GM12878 (cell line): ENCODE data around the gene ATP5F1B. TPM values are rescaled to one million over a fixed set of nuclear protein-coding genes. Genes with fewer than 3 reads are reported as not detected.

Experiments used
- ATAC-seq: fragments of 200-7000 bp; cut with Tn5 transposase; 3 replicates; pipeline ENCODE4 v1.9.1; 2020; ENCODE audit warnings: mild to moderate bottlenecking, moderate library complexity
- BruUV-seq: library from RNA; stranded (reverse); fragments of 400-500 nt; replicated peaks from 2 replicates; lab custom pipeline; 2021; lab: Mats Ljungman, UMichigan
- CTCF ChIA-PET: fragments of 300-600 bp; sonication (Branson Sonifier 250); formaldehyde crosslinking; extraction: SDS; loops from one replicate; lab custom pipeline; 2021; ENCODE audit warnings: inconsistent platforms; lab: Yijun Ruan, JAX
- POLR2A ChIA-PET: fragments of 350-600 bp; formaldehyde crosslinking; extraction: SDS; loops from one replicate; lab custom pipeline; 2021; ENCODE audit warnings: inconsistent platforms; lab: Charles Lee
- RAD21 ChIA-PET: fragments of 300-600 bp; sonication (Branson Sonifier 250); formaldehyde crosslinking; loops from one replicate; lab custom pipeline; 2023; ENCODE audit warnings: antibody characterized with exemption; ENCODE audit not compliant: unreplicated experiment; lab: Charles Lee
- SMC1A ChIA-PET: fragments of 300-600 bp; sonication (Branson Sonifier 250); formaldehyde crosslinking; loops from one replicate; lab custom pipeline; 2023; ENCODE audit not compliant: unreplicated experiment, uncharacterized antibody; lab: Charles Lee
- DNase-seq: peaks from one replicate; pipeline ENCODE4 v3.0.0-alpha.2; 2011; ENCODE audit warnings: low read depth, low spot score
- FAIRE-seq: peaks from 3 replicates; lab custom pipeline; 2011; peaks lifted over from hg19 to GRCh38; lab: Jason Lieb, UNC
- H2AFZ ChIP-seq: 2 replicates; pipeline ENCODE4 v1.6.0; 2011; ENCODE audit warnings: low read depth, low read length, control low read depth; ENCODE audit not compliant: control insufficient read depth
- H3K27ac ChIP-seq: 2 replicates; pipeline ENCODE4 v1.5.1; 2011; ENCODE audit warnings: control low read depth; ENCODE audit not compliant: control insufficient read depth, insufficient read depth
- H3K27me3 ChIP-seq, 2 experiments: replicated peaks in 1 of 2; 2 replicates each; pipeline versions ENCODE4 v1.6.0 to v1.6.1; 2011; ENCODE audit warnings: low read length in 1 of 2; ENCODE audit not compliant: control insufficient read depth in 2 of 2, insufficient read depth in 2 of 2
- H3K36me3 ChIP-seq, 2 experiments: 2 replicates each; pipeline ENCODE4 v1.5.1; 2011; ENCODE audit warnings: low read length in 1 of 2; ENCODE audit not compliant: control insufficient read depth in 2 of 2, insufficient read depth in 2 of 2
- H3K4me1 ChIP-seq: 2 replicates; pipeline ENCODE4 v1.6.1; 2011; ENCODE audit warnings: mild to moderate bottlenecking, low read length, moderate library complexity, mixed read lengths; ENCODE audit not compliant: control insufficient read depth, insufficient read depth
- H3K4me2 ChIP-seq: 2 replicates; pipeline ENCODE4 v1.6.0; 2011; ENCODE audit warnings: control low read depth; ENCODE audit not compliant: control insufficient read depth, insufficient read depth
- H3K4me3 ChIP-seq: fragments of 200-600 bp; sonication (generic); 2 replicates; pipeline ENCODE4 v1.5.1; 2016
- H3K79me2 ChIP-seq: 2 replicates; pipeline ENCODE4 v1.6.0; 2011; ENCODE audit warnings: low read length; ENCODE audit not compliant: control insufficient read depth, insufficient read depth
- H3K9ac ChIP-seq: 2 replicates; pipeline ENCODE4 v1.8.0; 2011; ENCODE audit warnings: low read length, control low read depth, mixed read lengths; ENCODE audit not compliant: control insufficient read depth, insufficient read depth
- H3K9me3 ChIP-seq: replicated peaks from 3 replicates; pipeline ENCODE4 v1.5.1; 2011; ENCODE audit warnings: mild to moderate bottlenecking, low read length; ENCODE audit not compliant: control insufficient read depth, insufficient read depth
- H4K20me1 ChIP-seq: 2 replicates; pipeline ENCODE4 v1.6.0; 2011; ENCODE audit not compliant: control insufficient read depth, insufficient read depth
- CHD1 ChIP-seq: IDR thresholded peaks from 2 replicates; pipeline ENCODE4 v1.6.1; 2012; ENCODE audit warnings: low read depth, low read length, improper control_type of control experiment
- EP300 ChIP-seq, 2 experiments: fragments of 150-350 bp in 1 of 2; IDR thresholded peaks; 2 replicates each; pipeline ENCODE4 v1.6.1; 2011 to 2012; ENCODE audit warnings: low read depth in 2 of 2, low read length in 2 of 2, borderline replicate concordance in 1 of 2, improper control_type of control experiment in 1 of 2, inconsistent platforms in 1 of 2; ENCODE audit not compliant: control insufficient read depth in 1 of 2
- FOS ChIP-seq: IDR thresholded peaks from 3 replicates; pipeline ENCODE4 v1.6.1; 2011; ENCODE audit warnings: borderline replicate concordance; ENCODE audit not compliant: insufficient read length; ENCODE audit errors: extremely low read depth
- IKZF1 ChIP-seq: fragments of 450-650 bp; conservative IDR thresholded peaks from 2 replicates; pipeline ENCODE4 v1.6.1; 2017; ENCODE audit warnings: antibody characterized with exemption, mild to moderate bottlenecking
- JUND ChIP-seq: IDR thresholded peaks from 2 replicates; pipeline ENCODE4 v1.6.1; 2012; ENCODE audit warnings: low read depth, mild to moderate bottlenecking, low read length, improper control_type of control experiment, moderate library complexity
- RAD51 ChIP-seq: fragments of 450-650 bp; IDR thresholded peaks from 2 replicates; pipeline ENCODE4 v1.6.1; 2016; ENCODE audit warnings: moderate library complexity, mild to moderate bottlenecking, inconsistent platforms
- RCOR1 ChIP-seq: conservative IDR thresholded peaks from 2 replicates; pipeline ENCODE4 v1.6.1; 2012; ENCODE audit warnings: low read depth, low read length, improper control_type of control experiment
- RELA ChIP-seq: fragments of 450-650 bp; IDR thresholded peaks from 2 replicates; pipeline ENCODE4 v1.8.0; 2014; ENCODE audit warnings: borderline replicate concordance; ENCODE audit not compliant: partially characterized antibody
- SIX5 ChIP-seq: IDR thresholded peaks from 2 replicates; pipeline ENCODE4 v1.6.1; 2011; ENCODE audit warnings: mild to moderate bottlenecking, low read depth, low read length, moderate library complexity; ENCODE audit not compliant: severe bottlenecking
- SPI1 ChIP-seq: IDR thresholded peaks from 2 replicates; pipeline ENCODE4 v1.6.1; 2011; ENCODE audit warnings: low read depth, mild to moderate bottlenecking, low read length, moderate library complexity, borderline replicate concordance; ENCODE audit not compliant: insufficient read depth
- SRF ChIP-seq, 2 experiments: IDR thresholded peaks; 2 replicates each; pipeline ENCODE4 v1.6.1; 2011; ENCODE audit warnings: low read depth in 2 of 2, low read length in 2 of 2, mild to moderate bottlenecking in 1 of 2, moderate library complexity in 1 of 2
- STAT1 ChIP-seq: fragments of 450-650 bp; conservative IDR thresholded peaks from 2 replicates; pipeline ENCODE4 v1.6.1; 2014; ENCODE audit warnings: antibody characterized with exemption, mild to moderate bottlenecking
- in situ Hi-C: fragments of 300-500 bp; cut with MboI; formaldehyde crosslinking; loops from 9 replicates; pipeline ENCODE4 v1.14.3; 2018; ENCODE audit warnings: mixed read lengths
- intact Hi-C: fragments of 100-400 bp; cut with micrococcal nuclease; formaldehyde crosslinking; loops from one replicate; pipeline ENCODE4 v1.14.2; 2022; ENCODE audit not compliant: unreplicated experiment
- polyA plus RNA-seq, 11 experiments: library from polyadenylated mRNA; depleted of rRNA in 4 of 11; unstranded in 6 of 11; stranded (reverse) in 5 of 11; fragments of >200 nt; fragmentation: Nextera tagmentation in 4 of 11; fragmentation: Illumina TruSeq in 1 of 11; extraction: Ambion mirVana in 4 of 11; extraction: Trizol in 1 of 11; gene quantifications; 1 replicate in 1 of 11; 2 replicates in 10 of 11; pipeline versions ENCODE4 v1.2.1 to v1.2.3, GENCODE V29; 2011 to 2016; ENCODE audit warnings: inconsistent platforms in 2 of 11, missing spikeins in 2 of 11, low read depth in 1 of 11
- total RNA-seq, 4 experiments: library from RNA; depleted of rRNA in 3 of 4; stranded (reverse); fragments of >200 nt in 3 of 4; fragmentation: Illumina TruSeq in 1 of 4; extraction: Trizol in 1 of 4; gene quantifications; 2 replicates each; pipeline versions ENCODE4 v1.2.1 to v1.2.3, GENCODE V29; 2013 to 2021
- TF ChIP-seq, protein P1 (sequence below): fragments of 450-650 bp; IDR thresholded peaks from 2 replicates; pipeline ENCODE4 v1.6.1; 2017; ENCODE audit warnings: low read depth, mild to moderate bottlenecking, moderate library complexity
- TF ChIP-seq, protein P2 (sequence below): IDR thresholded peaks from 2 replicates; pipeline ENCODE4 v1.6.1; 2012; ENCODE audit warnings: low read depth, low read length, improper control_type of control experiment

The ATP5F1B gene
- total and polyA plus RNA-seq, 10 of the 15 experiments (the other 5 are each of a cell fraction or from before 2014, with no cell fraction given), result 671 to 1,908 (median 1,031) TPM

DNA sequence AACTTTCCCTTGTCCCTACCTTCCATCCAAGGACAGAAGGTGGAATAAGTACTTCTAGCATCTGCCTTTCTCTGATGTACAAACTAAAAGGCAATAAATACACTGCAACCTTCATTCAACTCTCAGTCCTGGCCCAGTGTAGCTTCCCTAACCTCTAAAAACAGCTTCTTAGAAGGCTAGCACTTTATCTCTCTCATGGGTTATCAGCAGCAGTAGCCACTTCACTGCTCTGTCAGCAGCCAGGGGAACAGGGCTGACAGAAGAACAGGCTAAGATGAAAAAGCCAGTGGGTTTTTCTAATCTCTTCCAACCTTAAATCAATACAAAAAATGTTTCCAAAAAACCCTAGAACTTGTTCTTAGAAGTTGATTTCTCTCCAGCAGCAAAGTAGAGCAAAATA is 28.9 kb downstream of the ATP5F1B start:
- in situ Hi-C loops, result no loop called here
- no peak overlapping the region for H3K9ac ChIP-seq
- ChIA-PET RAD21 (interaction anchor here (0.9 kb wide), 1 partner anchor 20 kb away, joined by 4 read pairs; no protein-coding TSS in a partner anchor), CTCF (no interaction called here), POLR2A (interaction anchor here (1.3 to 2.0 kb wide), 2 partner anchors 9 to 12 kb away, joined by 4 to 5 read pairs; no protein-coding TSS in a partner anchor), SMC1A (interaction anchor here (0.8 to 1.2 kb wide), 3 partner anchors 19 to 371 kb away, joined by 3 to 4 read pairs (median 3); no protein-coding TSS in a partner anchor)
- H3K9me3 ChIP-seq, result no peaks in the 10 kb centered on the region
- no peaks in the 10 kb centered on the region for H3K4me1 ChIP-seq
- peaks cover 30% of the 10 kb centered on the region for H3K79me2 ChIP-seq
- no peak for DNase-seq
- peaks cover 38 to 51% of the 10 kb centered on the region in 2 experiments for H3K36me3 ChIP-seq
- FAIRE-seq, result no peak
- H4K20me1 ChIP-seq, result no peaks in the 10 kb centered on the region
- H3K27ac ChIP-seq, result no peak overlapping the region
- no TSS peak for BruUV-seq
- no peaks in the 10 kb centered on the region for H3K27me3 ChIP-seq
- H2AFZ ChIP-seq, result no peak overlapping the region
- no peak for ATAC-seq
- no peak for TF ChIP-seq IKZF1
- TF ChIP-seq FOS, result no peak
- TF ChIP-seq STAT1, result no peak
- TF ChIP-seq SRF (IDR thresholded peaks at IDR 0.05; ENCODE audit: low read depth in 2 of 2, low read length in 2 of 2), result no peak
- no peak for TF ChIP-seq SIX5
- no peak for TF ChIP-seq EP300 (IDR thresholded peaks at IDR 0.05; ENCODE audit: borderline replicate concordance in 1 of 2, control insufficient read depth in 1 of 2, low read depth in 2 of 2, low read length in 2 of 2)
- no peak for TF ChIP-seq RCOR1
- TF ChIP-seq RELA, result no peak
- TF ChIP-seq SPI1, result no peak
- no peak for TF ChIP-seq CHD1
- TF ChIP-seq, protein P1, sequence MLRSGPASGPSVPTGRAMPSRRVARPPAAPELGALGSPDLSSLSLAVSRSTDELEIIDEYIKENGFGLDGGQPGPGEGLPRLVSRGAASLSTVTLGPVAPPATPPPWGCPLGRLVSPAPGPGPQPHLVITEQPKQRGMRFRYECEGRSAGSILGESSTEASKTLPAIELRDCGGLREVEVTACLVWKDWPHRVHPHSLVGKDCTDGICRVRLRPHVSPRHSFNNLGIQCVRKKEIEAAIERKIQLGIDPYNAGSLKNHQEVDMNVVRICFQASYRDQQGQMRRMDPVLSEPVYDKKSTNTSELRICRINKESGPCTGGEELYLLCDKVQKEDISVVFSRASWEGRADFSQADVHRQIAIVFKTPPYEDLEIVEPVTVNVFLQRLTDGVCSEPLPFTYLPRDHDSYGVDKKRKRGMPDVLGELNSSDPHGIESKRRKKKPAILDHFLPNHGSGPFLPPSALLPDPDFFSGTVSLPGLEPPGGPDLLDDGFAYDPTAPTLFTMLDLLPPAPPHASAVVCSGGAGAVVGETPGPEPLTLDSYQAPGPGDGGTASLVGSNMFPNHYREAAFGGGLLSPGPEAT, result no peak
- TF ChIP-seq, protein P2, sequence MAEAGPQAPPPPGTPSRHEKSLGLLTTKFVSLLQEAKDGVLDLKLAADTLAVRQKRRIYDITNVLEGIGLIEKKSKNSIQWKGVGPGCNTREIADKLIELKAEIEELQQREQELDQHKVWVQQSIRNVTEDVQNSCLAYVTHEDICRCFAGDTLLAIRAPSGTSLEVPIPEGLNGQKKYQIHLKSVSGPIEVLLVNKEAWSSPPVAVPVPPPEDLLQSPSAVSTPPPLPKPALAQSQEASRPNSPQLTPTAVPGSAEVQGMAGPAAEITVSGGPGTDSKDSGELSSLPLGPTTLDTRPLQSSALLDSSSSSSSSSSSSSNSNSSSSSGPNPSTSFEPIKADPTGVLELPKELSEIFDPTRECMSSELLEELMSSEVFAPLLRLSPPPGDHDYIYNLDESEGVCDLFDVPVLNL, result no peak
- no peak for TF ChIP-seq RAD51
- no peak for TF ChIP-seq JUND
- intact Hi-C loops, result no loop called here
- no peak overlapping the region for H3K4me2 ChIP-seq
- H3K4me3 ChIP-seq, result no peak overlapping the region
